HG03095 (cell line): ENCODE data around the gene ASRGL1.
"Not testable (repeated sequence)": the region's sequence is repeated elsewhere in the genome, so short reads cannot be mapped to it uniquely, and the experiment has no call there.

Experiments used
- ATAC-seq: cut with Tn5 transposase; IDR thresholded peaks from one replicate; pipeline ENCODE4 v1.9.1; 2021; ENCODE audit warnings: moderate library complexity; ENCODE audit not compliant: unreplicated experiment

ASRGL1 gene

DNA sequence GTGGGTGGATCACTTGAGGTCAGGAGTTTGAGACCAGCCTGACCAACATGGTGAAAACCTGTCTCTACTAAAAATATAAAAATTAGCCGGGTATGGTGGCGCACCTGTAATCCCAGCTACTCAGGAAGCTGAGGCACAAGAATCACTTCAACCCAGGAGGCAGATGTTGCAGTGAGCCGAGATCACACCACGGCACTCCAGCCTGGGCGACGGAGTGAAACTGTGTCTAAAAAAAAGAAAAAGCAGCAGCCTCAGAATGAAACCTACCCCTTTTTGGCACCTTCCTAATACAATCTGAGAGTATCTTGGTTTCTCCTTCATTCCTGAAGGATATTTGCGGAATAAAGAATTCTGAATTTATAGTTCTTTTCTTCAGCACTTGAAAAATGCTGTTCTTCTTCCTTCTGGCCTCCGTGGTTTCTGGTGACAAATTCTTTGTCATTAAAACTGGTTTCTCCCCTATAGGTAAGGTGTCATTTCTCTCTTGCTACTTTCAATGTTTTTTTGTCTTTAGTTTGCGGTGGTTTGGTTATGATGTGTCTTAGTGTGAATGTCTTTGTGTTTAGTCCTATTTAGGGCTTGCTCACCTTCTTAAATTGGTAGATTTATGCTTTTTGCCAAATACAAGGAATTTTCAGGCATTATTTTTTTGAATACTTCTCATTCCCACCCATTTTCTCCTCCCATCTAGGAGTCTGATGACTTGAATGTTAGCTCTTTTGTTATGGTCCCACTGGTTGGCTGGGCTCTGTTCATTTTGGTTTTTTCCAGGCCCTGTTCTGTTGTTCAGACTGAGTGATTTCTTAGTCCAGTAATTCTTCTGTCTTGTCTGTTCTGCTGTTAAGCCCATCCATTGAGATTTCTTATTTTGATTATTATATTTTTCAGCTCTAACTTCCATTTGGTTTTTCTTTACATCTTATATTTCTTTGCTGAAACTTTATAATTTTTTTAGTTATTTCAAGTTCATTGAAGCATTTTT is 15.4 kb downstream of the ASRGL1 start:
- ATAC-seq = no peak

DNA sequence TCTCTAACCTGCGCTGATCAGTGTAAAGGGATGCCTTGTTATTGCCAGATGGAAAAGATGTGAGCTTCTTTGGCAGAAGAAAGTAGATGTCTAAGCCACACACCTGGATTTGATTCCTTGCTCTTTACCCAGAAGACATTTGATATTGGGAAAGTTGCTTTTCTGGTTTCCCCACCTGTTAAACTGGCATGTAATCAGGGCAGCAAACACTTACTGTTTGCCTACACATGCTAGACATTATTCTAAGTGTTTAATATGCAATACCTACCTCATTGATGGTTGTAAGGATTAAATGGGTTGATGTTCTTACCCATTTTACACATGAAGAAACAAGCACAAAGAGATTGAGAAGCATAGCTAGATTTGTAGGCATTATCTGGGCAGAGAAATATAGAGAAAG is 16.6 kb downstream of the ASRGL1 start:
- ATAC-seq = no peak

DNA sequence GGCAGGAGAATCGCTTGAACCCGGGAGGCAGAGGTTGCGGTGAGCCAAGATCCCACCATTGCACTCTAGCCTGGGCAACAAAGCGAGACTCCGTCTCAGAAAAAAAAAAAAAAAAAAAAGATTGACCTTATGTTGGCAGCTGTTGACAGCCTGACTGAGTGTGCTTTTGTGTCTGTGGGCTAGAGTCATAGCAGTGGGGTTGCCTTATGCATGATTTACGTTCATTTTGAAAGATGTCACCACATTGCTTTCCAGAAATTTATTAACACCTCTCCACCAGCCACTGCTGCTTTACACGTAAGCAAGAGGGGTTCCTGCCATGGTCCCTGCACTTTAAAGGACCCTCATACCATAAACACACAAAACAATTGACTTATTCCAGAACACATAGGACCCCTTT is 21.0 kb downstream of the ASRGL1 start:
- no peak for ATAC-seq

DNA sequence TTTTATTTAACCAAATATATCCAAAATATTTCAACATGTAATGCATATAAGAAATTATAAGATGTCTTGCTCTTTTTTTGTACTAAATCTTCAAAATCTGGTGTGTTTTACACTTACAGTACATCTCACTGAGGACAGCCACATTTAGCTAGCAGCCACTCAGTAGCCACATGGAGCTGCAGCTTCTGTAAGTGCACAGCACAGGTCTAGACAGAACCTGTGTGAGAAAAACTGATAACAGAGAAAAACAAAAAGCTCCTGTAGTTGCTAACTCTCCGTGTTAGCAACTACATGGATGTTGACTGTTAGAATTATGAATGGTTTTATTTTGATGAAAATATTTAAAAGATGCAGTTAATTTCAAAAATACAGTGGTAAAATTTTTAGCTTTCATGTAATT is 22.2 kb downstream of the ASRGL1 start:
- no peak for ATAC-seq

DNA sequence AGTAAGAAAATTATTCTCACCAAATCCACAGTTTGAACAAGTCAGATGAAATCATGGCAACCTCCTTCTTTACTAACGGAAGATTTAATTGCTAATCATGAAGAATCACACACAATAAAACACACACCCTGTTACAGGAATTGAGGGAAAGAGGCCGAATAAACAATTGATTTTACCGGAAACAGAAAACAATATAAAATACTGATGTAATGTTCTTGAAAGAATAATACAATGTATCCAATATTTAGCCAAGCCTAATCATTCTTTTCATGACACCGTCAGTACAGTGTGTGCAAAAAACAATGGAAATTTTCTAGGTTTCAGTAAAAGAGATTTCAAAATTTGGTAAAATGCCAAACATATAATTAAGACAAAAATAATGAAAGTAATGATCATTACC is 23.4 kb downstream of the ASRGL1 start:
- ATAC-seq = no peak

DNA sequence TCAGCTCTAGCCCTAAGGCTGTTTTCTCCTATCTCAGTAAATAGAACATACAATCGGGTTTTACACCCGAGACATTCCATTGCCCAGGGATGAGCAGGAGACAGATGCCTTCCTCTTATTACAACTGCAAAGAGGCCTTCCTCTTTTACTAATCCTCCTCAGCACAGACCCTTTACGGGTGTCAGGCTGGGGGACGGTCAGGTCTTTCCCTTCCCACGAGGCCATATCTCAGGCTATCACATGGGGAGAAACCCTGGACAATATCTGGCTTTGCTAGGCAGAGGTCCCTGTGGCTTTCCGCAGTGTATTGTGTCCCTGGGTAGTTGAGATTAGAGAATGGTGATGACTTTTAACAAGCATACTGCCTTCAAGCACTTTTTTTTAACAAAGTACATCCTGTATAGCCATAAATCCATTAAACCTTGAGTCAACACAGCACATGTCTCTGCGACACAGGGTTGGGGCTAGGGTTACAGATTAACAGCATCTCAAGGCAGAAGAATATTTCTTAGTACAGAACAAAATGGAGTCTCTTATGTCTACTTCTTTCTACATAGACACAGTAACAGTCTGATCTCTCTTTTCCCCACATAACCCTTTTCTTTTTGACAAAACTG is 31.7 kb downstream of the ASRGL1 start:
- not testable (repeated sequence) for ATAC-seq

DNA sequence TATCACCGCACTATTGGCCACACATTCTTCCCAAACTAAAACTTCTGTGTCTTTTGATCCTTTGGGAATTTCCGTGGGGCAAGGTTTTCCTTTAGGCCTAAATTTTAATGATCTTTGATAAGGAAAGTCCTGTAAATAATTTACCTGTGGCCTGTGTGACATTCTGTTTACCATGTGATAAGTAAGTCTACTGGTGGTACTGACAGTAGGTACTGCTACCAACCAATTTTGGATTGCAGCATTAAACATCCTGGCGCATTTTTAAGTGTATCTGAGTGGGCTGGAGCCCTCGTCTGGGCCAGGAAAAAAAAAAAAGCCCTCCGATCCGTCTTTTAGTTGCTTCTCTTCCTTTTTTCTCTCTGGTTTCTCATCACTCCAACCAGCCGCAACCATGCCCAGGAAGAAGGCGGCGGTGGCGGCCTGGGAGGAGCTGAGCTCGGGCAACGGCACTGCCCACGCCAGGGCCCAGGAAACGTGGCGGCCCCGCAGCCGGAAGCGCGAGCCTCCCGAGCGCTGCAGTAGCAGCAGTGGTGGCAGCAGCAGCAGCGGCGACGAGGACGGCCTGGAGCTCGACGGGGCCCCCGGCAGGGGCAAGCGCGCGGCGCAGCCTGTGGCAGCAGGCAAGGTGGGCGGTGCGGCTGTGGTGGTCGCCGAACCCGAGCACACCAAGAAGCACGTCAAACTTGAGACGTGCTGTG is 33.6 kb downstream of the ASRGL1 start:
- no peak for ATAC-seq

DNA sequence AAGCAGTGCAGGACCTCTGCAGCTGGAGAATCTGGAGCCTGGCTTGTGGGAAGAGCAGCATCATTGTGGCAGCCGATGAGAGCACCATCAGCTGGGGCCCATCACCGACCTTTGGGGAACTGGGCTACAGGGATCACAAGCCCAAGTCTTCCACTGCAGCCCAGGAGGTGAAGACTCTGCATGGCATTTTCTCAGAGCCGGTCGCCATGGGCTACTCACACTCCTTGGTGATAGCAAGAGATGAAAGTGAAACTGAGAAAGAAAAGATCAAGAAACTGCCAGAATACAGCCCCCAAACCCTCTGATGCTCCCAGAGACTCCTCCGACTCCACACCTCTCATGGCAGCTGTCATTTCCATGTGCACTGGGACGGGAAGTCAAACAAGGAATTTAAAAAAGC is 35.6 kb downstream of the ASRGL1 start:
- no peak for ATAC-seq

DNA sequence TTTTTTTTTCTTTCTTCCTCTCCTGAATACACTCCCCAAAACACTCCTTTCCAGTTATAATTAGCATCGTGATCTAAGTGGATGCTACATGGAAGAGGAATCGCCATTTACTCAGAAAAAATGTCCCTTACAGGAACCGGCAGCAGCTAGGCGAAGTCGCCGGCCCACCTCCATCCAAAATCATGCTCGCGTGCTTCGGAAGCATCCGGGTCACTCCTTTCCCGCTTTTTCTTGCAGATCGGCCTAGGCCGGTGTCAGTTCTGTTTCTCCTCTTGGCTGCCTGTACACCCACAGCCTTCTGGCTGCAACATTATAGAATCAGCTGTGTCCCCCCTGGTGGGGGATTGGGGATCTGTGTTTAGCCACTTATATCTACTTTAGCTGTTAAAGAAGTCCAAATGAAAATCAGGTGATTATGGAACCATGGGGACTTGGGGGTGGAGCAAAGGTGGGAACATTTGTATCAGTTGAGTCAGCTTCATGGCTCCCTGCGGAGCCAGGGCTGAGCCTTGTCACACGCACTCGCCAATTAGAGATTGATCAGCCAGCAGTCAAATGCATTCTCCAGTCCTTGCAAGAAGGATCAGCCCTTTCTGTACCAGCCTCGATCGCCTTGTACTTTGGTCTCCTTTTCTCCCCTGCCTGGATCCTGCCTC is 36.3 kb downstream of the ASRGL1 start:
- no peak for ATAC-seq

DNA sequence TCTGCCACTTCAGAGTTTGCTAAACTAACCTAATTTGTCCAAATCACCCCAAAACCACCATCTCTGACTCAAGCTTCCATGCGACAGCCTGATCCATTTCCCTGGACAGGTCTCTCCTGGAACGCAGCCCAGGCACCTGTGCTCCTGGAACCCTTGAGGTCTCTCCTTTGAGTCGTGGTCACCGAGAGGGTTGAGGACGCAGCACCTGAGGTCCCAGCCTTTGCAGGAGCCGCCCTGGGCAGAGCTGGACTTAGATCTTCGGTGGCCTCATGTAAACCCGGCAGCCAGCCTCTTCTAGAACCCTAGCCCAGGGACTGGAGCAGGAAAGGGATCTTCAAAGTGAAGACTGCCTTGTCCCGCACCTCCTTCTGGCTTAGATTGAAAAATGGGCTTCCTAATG is 37.6 kb downstream of the ASRGL1 start:
- ATAC-seq = no peak

DNA sequence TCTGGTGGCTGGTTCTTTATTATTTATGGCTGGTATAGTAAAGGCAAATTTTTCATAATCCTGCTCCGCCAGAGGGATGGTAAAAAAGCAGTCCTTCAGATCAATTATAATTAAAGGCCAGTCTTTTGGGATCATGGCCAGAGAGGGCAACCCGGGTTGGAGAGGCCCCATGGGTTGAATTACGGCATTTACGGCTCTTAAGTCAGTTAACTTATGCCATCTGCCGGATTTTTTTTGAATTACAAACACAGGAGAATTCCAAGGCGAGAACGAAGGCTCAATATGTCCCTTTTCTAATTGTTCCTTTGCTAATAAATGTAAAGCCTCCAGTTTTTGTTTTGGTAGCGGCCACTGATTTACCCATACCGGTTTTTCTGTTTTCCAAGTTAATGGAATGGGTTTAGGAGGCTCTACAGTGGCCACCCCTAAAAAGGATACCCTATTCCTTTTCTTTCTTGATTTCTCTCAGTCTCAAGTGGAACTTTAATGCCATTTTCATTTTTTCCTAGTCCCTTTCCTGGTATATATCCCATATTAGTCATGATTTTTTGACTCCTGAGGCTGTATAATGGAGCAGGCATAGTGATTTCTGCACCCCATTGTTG is 41.3 kb downstream of the ASRGL1 start:
- ATAC-seq = not testable (repeated sequence)

DNA sequence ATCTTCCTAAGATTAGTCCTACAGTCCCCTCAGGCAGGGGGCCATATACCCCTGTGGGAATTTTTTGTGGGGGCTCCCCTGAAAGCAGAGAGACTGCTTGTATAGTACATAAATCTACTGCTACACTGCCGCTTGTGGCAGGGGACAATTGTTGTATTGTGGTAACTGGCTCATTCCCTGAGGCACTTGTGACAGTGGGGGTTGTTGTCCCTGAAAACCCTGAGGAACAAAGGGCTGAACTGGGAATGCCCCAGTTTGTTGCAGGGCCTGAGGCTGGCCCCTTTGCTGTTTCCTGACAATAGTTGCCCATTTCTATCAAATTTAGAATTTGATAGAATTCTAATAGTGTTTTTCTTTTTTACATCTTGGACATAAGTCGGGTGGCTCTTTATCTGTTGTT is 42.3 kb downstream of the ASRGL1 start:
- ATAC-seq = not testable (repeated sequence)

DNA sequence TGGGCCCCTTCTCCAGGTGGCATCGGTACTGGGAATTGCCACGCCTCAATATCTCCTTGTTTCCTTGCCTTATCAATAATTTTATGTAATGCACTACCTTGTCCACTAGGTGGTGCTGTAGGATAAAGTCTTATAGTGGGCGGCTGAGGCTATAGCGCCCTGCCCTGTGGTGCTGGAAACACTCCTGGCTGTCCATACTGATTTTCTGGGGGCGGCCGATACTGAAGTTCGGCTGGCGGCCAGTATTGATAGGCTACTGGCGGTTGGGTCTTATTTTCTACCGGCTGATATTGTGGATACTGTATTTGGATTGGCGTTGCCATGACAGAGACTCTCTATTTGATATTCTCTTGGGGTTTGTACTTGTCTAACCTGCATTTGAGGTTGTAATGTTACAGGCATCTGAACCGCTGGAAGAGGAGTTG is 43.6 kb downstream of the ASRGL1 start:
- ATAC-seq = not testable (repeated sequence)

DNA sequence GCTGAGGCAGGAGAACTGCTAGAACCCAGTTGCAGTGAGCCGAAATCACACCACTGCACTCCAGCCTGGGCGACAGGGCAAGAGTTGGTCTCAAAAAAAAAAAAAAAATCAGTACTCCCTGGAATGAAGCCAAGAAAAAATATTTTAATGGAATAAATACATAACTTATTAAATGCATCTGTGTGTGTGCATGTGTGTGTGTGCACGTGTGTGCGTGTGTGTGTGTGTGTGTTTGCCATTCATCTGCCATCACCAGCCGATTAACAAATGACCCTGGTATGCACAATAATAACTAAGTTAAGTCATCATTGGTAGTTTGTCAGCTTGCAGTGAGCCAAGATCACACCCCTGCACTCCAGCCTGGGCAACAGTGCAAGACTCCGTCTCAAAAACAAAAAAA is 46.6 kb downstream of the ASRGL1 start:
- ATAC-seq = no peak

DNA sequence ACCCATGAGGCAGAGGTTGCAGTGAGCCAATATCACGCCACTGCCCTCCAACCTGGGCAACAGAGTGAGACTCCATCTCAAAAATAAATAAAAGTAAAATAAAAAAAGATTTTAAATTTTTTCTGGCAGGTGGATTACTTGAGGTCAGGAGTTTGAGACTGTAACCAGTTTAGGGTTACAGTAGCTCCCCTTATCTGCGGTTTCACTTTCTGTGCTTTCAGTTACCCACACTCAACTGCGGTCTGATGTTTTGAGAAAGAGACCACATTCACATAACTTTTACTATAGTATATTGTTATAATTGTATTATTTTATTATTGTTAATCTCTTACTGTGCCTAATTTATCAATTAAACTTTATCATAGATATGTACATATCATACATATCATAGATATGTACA is 48.8 kb downstream of the ASRGL1 start:
- ATAC-seq = not testable (repeated sequence)

DNA sequence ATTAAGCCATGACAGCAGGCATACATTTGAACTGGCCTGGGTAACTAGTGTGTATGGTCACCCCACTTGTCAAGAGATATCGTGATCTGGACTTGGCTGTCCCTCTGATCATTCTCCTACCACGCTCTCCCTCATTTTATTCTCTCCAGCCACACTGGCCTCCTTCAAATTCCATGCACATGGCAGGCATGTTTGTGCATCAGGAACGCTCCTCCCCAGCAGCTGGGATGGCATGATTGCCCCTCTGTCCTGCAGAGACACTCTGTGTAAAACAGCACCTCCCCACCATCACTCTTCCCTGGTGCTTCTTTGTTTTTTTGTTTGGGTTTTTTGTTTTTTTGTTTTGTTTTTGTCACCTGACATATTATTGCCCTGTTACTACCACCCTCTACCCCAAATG is 50.1 kb downstream of the ASRGL1 start:
- no peak for ATAC-seq

DNA sequence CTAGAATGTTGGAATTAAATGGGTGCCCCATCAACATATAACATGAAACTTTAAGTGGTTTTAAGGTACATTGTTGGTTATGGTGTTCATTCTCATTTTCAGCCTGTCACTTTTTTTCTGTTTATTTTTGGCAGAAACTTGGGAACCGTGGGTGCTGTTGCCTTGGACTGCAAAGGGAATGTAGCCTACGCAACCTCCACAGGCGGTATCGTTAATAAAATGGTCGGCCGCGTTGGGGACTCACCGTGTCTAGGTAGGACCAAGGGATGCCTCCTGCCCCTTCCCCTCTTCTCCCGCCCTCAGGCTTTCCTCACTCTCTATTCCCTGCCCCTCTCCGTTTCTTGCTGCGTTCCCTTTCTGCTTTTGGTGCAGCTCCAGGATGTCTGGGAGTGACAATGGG is 51.8 kb downstream of the ASRGL1 start:
- no peak for ATAC-seq

DNA sequence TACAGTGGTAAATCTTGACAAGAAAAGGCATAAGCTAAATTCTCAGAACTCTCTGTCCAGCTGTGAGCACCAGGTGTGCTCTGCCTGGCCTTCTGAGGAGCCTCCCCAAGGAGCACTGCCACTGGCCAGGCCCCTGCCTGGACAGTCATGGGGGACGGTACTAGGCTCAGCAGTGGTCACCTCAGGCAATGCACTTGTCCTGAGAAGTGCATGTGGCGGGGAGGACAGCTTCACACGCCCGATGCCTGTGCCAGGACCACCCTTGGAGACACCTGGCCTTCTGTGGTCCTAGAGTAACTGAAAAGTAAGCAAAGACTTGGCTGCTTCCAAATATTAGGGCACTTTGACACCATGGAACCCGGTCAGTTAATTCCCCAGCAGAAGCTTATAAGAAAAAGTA is 53.0 kb downstream of the ASRGL1 start:
- ATAC-seq = no peak

DNA sequence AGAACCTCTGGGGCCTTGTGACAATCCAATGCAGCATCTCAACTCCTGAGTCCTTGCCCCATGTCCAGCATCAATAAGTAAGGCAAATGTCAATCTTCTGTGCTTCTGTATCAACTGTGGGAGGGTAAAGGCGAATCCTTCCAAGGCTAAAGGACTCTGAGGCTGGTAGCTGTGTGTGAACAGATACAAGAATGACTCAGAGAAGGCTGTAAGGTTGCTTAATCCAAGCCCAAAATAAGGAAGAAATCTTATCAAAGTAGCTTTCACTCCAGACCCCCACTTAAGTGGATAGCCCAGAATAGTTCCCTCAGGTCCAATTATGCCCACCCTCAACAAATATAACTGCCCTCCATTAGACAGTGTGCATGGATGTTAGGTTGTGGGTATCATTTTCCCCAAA is 53.5 kb downstream of the ASRGL1 start:
- ATAC-seq = no peak

DNA sequence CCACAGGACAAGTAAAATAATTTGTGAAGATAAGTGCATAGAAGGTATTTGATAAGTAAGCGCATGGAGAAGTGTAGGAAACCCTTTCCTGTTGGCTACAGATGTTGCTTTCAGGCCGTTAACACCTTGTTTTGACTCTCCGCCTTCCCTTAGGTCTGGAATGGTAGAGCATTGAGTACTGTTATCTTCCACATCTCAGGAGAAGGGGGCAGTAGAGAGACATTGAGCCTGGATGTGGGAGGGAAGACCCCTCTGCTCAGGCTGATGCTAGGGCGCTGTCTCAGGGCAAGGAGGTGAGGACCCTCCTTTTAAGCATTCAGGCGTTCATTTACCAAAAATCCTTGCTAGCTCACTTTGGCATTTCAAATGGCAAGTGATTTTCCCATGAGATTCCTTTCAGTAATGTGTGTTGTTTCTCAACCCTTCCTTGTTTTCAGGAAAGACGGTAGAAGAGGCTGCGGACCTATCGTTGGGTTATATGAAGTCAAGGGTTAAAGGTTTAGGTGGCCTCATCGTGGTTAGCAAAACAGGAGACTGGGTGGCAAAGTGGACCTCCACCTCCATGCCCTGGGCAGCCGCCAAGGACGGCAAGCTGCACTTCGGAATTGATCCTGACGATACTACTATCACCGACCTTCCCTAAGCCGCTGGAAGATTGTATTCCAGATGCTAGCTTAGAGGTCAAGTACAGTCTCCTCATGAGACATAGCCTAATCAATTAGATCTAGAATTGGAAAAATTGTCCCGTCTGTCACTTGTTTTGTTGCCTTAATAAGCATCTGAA is 54.6 kb downstream of the ASRGL1 start:
- ATAC-seq = no peak
